GM12878 (cell line): ENCODE measurements around the gene UBA6. TPM values are rescaled to one million over a fixed set of nuclear protein-coding genes. Genes with fewer than 3 reads are reported as not detected.

Experiments used
- ATAC-seq: fragments of 200-7000 bp; cut with Tn5 transposase; 3 replicates; pipeline ENCODE4 v1.9.1; 2020; ENCODE audit warnings: mild to moderate bottlenecking, moderate library complexity
- BruUV-seq: library from RNA; stranded (reverse); fragments of 400-500 nt; replicated peaks from 2 replicates; lab custom pipeline; 2021; lab: Mats Ljungman, UMichigan
- CTCF ChIA-PET: fragments of 300-600 bp; sonication (Branson Sonifier 250); formaldehyde crosslinking; extraction: SDS; loops from one replicate; lab custom pipeline; 2021; ENCODE audit warnings: inconsistent platforms; lab: Yijun Ruan, JAX
- POLR2A ChIA-PET: fragments of 350-600 bp; formaldehyde crosslinking; extraction: SDS; loops from one replicate; lab custom pipeline; 2021; ENCODE audit warnings: inconsistent platforms; lab: Charles Lee
- RAD21 ChIA-PET: fragments of 300-600 bp; sonication (Branson Sonifier 250); formaldehyde crosslinking; loops from one replicate; lab custom pipeline; 2023; ENCODE audit warnings: antibody characterized with exemption; ENCODE audit not compliant: unreplicated experiment; lab: Charles Lee
- SMC1A ChIA-PET: fragments of 300-600 bp; sonication (Branson Sonifier 250); formaldehyde crosslinking; loops from one replicate; lab custom pipeline; 2023; ENCODE audit not compliant: unreplicated experiment, uncharacterized antibody; lab: Charles Lee
- DNase-seq: peaks from one replicate; pipeline ENCODE4 v3.0.0-alpha.2; 2011; ENCODE audit warnings: low read depth, low spot score
- FAIRE-seq: peaks from 3 replicates; lab custom pipeline; 2011; peaks lifted over from hg19 to GRCh38; lab: Jason Lieb, UNC
- H2AFZ ChIP-seq: 2 replicates; pipeline ENCODE4 v1.6.0; 2011; ENCODE audit warnings: low read depth, low read length, control low read depth; ENCODE audit not compliant: control insufficient read depth
- H3K27ac ChIP-seq: 2 replicates; pipeline ENCODE4 v1.5.1; 2011; ENCODE audit warnings: control low read depth; ENCODE audit not compliant: control insufficient read depth, insufficient read depth
- H3K27me3 ChIP-seq, 2 experiments: replicated peaks in 1 of 2; 2 replicates each; pipeline versions ENCODE4 v1.6.0 to v1.6.1; 2011; ENCODE audit warnings: low read length in 1 of 2; ENCODE audit not compliant: control insufficient read depth in 2 of 2, insufficient read depth in 2 of 2
- H3K36me3 ChIP-seq, 2 experiments: 2 replicates each; pipeline ENCODE4 v1.5.1; 2011; ENCODE audit warnings: low read length in 1 of 2; ENCODE audit not compliant: control insufficient read depth in 2 of 2, insufficient read depth in 2 of 2
- H3K4me1 ChIP-seq: 2 replicates; pipeline ENCODE4 v1.6.1; 2011; ENCODE audit warnings: mild to moderate bottlenecking, low read length, moderate library complexity, mixed read lengths; ENCODE audit not compliant: control insufficient read depth, insufficient read depth
- H3K4me2 ChIP-seq: 2 replicates; pipeline ENCODE4 v1.6.0; 2011; ENCODE audit warnings: control low read depth; ENCODE audit not compliant: control insufficient read depth, insufficient read depth
- H3K4me3 ChIP-seq: fragments of 200-600 bp; sonication (generic); 2 replicates; pipeline ENCODE4 v1.5.1; 2016
- H3K79me2 ChIP-seq: 2 replicates; pipeline ENCODE4 v1.6.0; 2011; ENCODE audit warnings: low read length; ENCODE audit not compliant: control insufficient read depth, insufficient read depth
- H3K9ac ChIP-seq: 2 replicates; pipeline ENCODE4 v1.8.0; 2011; ENCODE audit warnings: low read length, control low read depth, mixed read lengths; ENCODE audit not compliant: control insufficient read depth, insufficient read depth
- H3K9me3 ChIP-seq: replicated peaks from 3 replicates; pipeline ENCODE4 v1.5.1; 2011; ENCODE audit warnings: mild to moderate bottlenecking, low read length; ENCODE audit not compliant: control insufficient read depth, insufficient read depth
- H4K20me1 ChIP-seq: 2 replicates; pipeline ENCODE4 v1.6.0; 2011; ENCODE audit not compliant: control insufficient read depth, insufficient read depth
- ASH2L ChIP-seq: fragments of 300-600, 200-600 bp; sonication (generic); IDR thresholded peaks from 2 replicates; pipeline ENCODE4 v1.6.1; 2017; ENCODE audit warnings: low read depth, mild to moderate bottlenecking, borderline replicate concordance
- HDAC2 ChIP-seq: fragments of 200-600 bp; sonication (generic); IDR thresholded peaks from 2 replicates; pipeline ENCODE4 v1.6.1; 2017
- IKZF1 ChIP-seq: fragments of 450-650 bp; conservative IDR thresholded peaks from 2 replicates; pipeline ENCODE4 v1.6.1; 2017; ENCODE audit warnings: antibody characterized with exemption, mild to moderate bottlenecking
- IRF3 ChIP-seq: fragments of 450-650 bp; IDR thresholded peaks from 2 replicates; pipeline ENCODE4 v1.6.1; 2014; ENCODE audit warnings: mild to moderate bottlenecking
- NFXL1 ChIP-seq: fragments of 450-650 bp; IDR thresholded peaks from 2 replicates; pipeline ENCODE4 v1.6.1; 2017; ENCODE audit warnings: antibody characterized with exemption, mild to moderate bottlenecking, borderline replicate concordance
- RUNX3 ChIP-seq: IDR thresholded peaks from 2 replicates; pipeline ENCODE4 v1.6.1; 2012; ENCODE audit warnings: low read length, inconsistent platforms
- SIN3A ChIP-seq: IDR thresholded peaks from 2 replicates; pipeline ENCODE4 v1.6.1; 2012; ENCODE audit warnings: low read depth, low read length, improper control_type of control experiment
- SRF ChIP-seq, 2 experiments: IDR thresholded peaks; 2 replicates each; pipeline ENCODE4 v1.6.1; 2011; ENCODE audit warnings: low read depth in 2 of 2, low read length in 2 of 2, mild to moderate bottlenecking in 1 of 2, moderate library complexity in 1 of 2
- TCF7 ChIP-seq: IDR thresholded peaks from 2 replicates; pipeline ENCODE4 v1.6.1; 2014; ENCODE audit warnings: antibody characterized with exemption, borderline replicate concordance
- ZBTB11 ChIP-seq: fragments of 450-650 bp; formaldehyde crosslinking; IDR thresholded peaks from 2 replicates; pipeline ENCODE4 v1.5.0; 2022; ENCODE audit warnings: mild to moderate bottlenecking, missing genetic modification characterization
- ZBTB33 ChIP-seq: fragments of 450-650 bp; IDR thresholded peaks from 2 replicates; pipeline ENCODE4 v1.6.1; 2017; ENCODE audit warnings: mild to moderate bottlenecking
- in situ Hi-C: fragments of 300-500 bp; cut with MboI; formaldehyde crosslinking; loops from 9 replicates; pipeline ENCODE4 v1.14.3; 2018; ENCODE audit warnings: mixed read lengths
- intact Hi-C: fragments of 100-400 bp; cut with micrococcal nuclease; formaldehyde crosslinking; loops from one replicate; pipeline ENCODE4 v1.14.2; 2022; ENCODE audit not compliant: unreplicated experiment
- polyA plus RNA-seq, 11 experiments: library from polyadenylated mRNA; depleted of rRNA in 4 of 11; unstranded in 6 of 11; stranded (reverse) in 5 of 11; fragments of >200 nt; fragmentation: Nextera tagmentation in 4 of 11; fragmentation: Illumina TruSeq in 1 of 11; extraction: Ambion mirVana in 4 of 11; extraction: Trizol in 1 of 11; gene quantifications; 1 replicate in 1 of 11; 2 replicates in 10 of 11; pipeline versions ENCODE4 v1.2.1 to v1.2.3, GENCODE V29; 2011 to 2016; ENCODE audit warnings: inconsistent platforms in 2 of 11, missing spikeins in 2 of 11, low read depth in 1 of 11
- total RNA-seq, 4 experiments: library from RNA; depleted of rRNA in 3 of 4; stranded (reverse); fragments of >200 nt in 3 of 4; fragmentation: Illumina TruSeq in 1 of 4; extraction: Trizol in 1 of 4; gene quantifications; 2 replicates each; pipeline versions ENCODE4 v1.2.1 to v1.2.3, GENCODE V29; 2013 to 2021
- TF ChIP-seq, protein P1 (sequence below): fragments of 150-350 bp; IDR thresholded peaks from 2 replicates; pipeline ENCODE4 v1.6.1; 2016; ENCODE audit warnings: low read depth, low read length

The UBA6 gene
- total and polyA plus RNA-seq, 10 of the 15 experiments (the other 5 are each of a cell fraction or from before 2014, with no cell fraction given) = 7.9 to 70.6 (median 34.7) TPM

- BruUV-seq = no TSS peak
- no peaks in the 10 kb centered on the region for H3K79me2 ChIP-seq
- in situ Hi-C loops (no loop called here), intact Hi-C loops (no loop called here)
- SMC1A ChIA-PET = interaction anchor here (0.8 to 7.5 kb wide), 5 partner anchors 9 to 174 kb away, joined by 3 to 51 read pairs (median 3); partner anchors contain the start of gene STAP1
- no peaks in the 10 kb centered on the region for H3K36me3 ChIP-seq
- H3K4me3 ChIP-seq = no peak overlapping the region
- CTCF ChIA-PET = interaction anchor here (1.2 kb wide), 1 partner anchor 10 kb away, joined by 4 read pairs; no protein-coding TSS in a partner anchor
- ATAC-seq = no peak
- FAIRE-seq = no peak
- peaks cover 19% of the 10 kb centered on the region for H3K4me1 ChIP-seq
- no peak overlapping the region for H2AFZ ChIP-seq
- no peaks in the 10 kb centered on the region for H4K20me1 ChIP-seq
- POLR2A ChIA-PET = no interaction called here
- RAD21 ChIA-PET = no interaction called here
- H3K27me3 ChIP-seq = no peaks in the 10 kb centered on the region
- no peak overlapping the region for H3K27ac ChIP-seq
- DNase-seq = no peak
- H3K4me2 ChIP-seq = no peak overlapping the region
- H3K9me3 ChIP-seq = no peaks in the 10 kb centered on the region; the same call in 2 of the 3 replicates
- no peak overlapping the region for H3K9ac ChIP-seq
- TF ChIP-seq ZBTB33 (no peak), ZBTB11 (CRISPR knock-in tag) (no peak), HDAC2 (no peak), RUNX3 (no peak), TCF7 (no peak), SRF (IDR thresholded peaks at IDR 0.05; ENCODE audit: low read depth in 2 of 2, low read length in 2 of 2) (no peak), NFXL1 (no peak), IRF3 (no peak), ASH2L (no peak), SIN3A (no peak), IKZF1 (no peak)
- TF ChIP-seq, protein P1, sequence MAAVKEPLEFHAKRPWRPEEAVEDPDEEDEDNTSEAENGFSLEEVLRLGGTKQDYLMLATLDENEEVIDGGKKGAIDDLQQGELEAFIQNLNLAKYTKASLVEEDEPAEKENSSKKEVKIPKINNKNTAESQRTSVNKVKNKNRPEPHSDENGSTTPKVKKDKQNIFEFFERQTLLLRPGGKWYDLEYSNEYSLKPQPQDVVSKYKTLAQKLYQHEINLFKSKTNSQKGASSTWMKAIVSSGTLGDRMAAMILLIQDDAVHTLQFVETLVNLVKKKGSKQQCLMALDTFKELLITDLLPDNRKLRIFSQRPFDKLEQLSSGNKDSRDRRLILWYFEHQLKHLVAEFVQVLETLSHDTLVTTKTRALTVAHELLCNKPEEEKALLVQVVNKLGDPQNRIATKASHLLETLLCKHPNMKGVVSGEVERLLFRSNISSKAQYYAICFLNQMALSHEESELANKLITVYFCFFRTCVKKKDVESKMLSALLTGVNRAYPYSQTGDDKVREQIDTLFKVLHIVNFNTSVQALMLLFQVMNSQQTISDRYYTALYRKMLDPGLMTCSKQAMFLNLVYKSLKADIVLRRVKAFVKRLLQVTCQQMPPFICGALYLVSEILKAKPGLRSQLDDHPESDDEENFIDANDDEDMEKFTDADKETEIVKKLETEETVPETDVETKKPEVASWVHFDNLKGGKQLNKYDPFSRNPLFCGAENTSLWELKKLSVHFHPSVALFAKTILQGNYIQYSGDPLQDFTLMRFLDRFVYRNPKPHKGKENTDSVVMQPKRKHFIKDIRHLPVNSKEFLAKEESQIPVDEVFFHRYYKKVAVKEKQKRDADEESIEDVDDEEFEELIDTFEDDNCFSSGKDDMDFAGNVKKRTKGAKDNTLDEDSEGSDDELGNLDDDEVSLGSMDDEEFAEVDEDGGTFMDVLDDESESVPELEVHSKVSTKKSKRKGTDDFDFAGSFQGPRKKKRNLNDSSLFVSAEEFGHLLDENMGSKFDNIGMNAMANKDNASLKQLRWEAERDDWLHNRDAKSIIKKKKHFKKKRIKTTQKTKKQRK = no peak
Measured at GRCh38 chr4:67573193-67573592, 127.8 kb downstream of the UBA6 start.
